ENCODE measurements around the gene DKK3. TPM values are rescaled to one million over a fixed set of nuclear protein-coding genes. Genes with fewer than 3 reads are reported as not detected.

DKK3 gene
- total and polyA plus RNA-seq, 4 donors: 3.1 to 9.9 (median 7.1) TPM

- peaks cover 2 to 6% (median 5%) of the 10 kb centered on the region in 4 donors for H3K4me1 ChIP-seq (ENCODE audit: control insufficient read depth in 4 of 4, insufficient read depth in 4 of 4, low read length in 3 of 4)
- DNase-seq (ENCODE audit: low spot score): no peak
- no peaks in the 10 kb centered on the region for H3K36me3 ChIP-seq (ENCODE audit: control insufficient read depth in 4 of 4, insufficient read depth in 3 of 4, low read depth in 1 of 4, low read length in 3 of 4)
- no peak for TF ChIP-seq GABPA (IDR thresholded peaks at IDR 0.05 in 1 of 2, conservative IDR thresholded peaks at IDR 0.05 in 1 of 2)
- no peak for TF ChIP-seq JUND (IDR thresholded peaks at IDR 0.05)
- TF ChIP-seq EGR1 (IDR thresholded peaks at IDR 0.05; ENCODE audit: low read depth in 2 of 2): no peak
- no peak for TF ChIP-seq HNF4A (conservative IDR thresholded peaks at IDR 0.05)
- TF ChIP-seq TAF1 (conservative IDR thresholded peaks at IDR 0.05): no peak
- no peak for TF ChIP-seq NR2F2 (IDR thresholded peaks at IDR 0.05)
- no peak for TF ChIP-seq HNF4G (IDR thresholded peaks at IDR 0.05)
- no peak for TF ChIP-seq SP1 (IDR thresholded peaks at IDR 0.05)
- TF ChIP-seq, protein P1, sequence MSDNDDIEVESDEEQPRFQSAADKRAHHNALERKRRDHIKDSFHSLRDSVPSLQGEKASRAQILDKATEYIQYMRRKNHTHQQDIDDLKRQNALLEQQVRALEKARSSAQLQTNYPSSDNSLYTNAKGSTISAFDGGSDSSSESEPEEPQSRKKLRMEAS (IDR thresholded peaks at IDR 0.05): no peak
- TF ChIP-seq YY1 (IDR thresholded peaks at IDR 0.05): no peak
- no peak for TF ChIP-seq RXRA (IDR thresholded peaks at IDR 0.05)
- no peak for TF ChIP-seq ATF3 (IDR thresholded peaks at IDR 0.05)
- TF ChIP-seq, protein P2, sequence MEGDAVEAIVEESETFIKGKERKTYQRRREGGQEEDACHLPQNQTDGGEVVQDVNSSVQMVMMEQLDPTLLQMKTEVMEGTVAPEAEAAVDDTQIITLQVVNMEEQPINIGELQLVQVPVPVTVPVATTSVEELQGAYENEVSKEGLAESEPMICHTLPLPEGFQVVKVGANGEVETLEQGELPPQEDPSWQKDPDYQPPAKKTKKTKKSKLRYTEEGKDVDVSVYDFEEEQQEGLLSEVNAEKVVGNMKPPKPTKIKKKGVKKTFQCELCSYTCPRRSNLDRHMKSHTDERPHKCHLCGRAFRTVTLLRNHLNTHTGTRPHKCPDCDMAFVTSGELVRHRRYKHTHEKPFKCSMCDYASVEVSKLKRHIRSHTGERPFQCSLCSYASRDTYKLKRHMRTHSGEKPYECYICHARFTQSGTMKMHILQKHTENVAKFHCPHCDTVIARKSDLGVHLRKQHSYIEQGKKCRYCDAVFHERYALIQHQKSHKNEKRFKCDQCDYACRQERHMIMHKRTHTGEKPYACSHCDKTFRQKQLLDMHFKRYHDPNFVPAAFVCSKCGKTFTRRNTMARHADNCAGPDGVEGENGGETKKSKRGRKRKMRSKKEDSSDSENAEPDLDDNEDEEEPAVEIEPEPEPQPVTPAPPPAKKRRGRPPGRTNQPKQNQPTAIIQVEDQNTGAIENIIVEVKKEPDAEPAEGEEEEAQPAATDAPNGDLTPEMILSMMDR (IDR thresholded peaks at IDR 0.05; ENCODE audit: low read depth, low read length, missing input control): no peak
- no peak overlapping the region for H3K9ac ChIP-seq (ENCODE audit: low read depth in 1 of 2, low read length in 2 of 2)
- H3K27ac ChIP-seq (ENCODE audit: low read depth in 1 of 2, low read length in 2 of 2): no peak overlapping the region
- no peaks in the 10 kb centered on the region for H3K27me3 ChIP-seq (ENCODE audit: control insufficient read depth in 4 of 4, insufficient read depth in 4 of 4, low read length in 3 of 4)
- 97% methylated on average over 6 of the region's 6 CpGs for WGBS
- H3K9me3 ChIP-seq (ENCODE audit: control insufficient read depth in 4 of 4, low read length in 3 of 4): no peaks in the 10 kb centered on the region
- H3K4me3 ChIP-seq (ENCODE audit: low read depth in 1 of 3, low read length in 3 of 3): no peak overlapping the region
Observed at GRCh38 chr11:11981840-11982239, 26.6 kb downstream of the DKK3 start.

DNA sequence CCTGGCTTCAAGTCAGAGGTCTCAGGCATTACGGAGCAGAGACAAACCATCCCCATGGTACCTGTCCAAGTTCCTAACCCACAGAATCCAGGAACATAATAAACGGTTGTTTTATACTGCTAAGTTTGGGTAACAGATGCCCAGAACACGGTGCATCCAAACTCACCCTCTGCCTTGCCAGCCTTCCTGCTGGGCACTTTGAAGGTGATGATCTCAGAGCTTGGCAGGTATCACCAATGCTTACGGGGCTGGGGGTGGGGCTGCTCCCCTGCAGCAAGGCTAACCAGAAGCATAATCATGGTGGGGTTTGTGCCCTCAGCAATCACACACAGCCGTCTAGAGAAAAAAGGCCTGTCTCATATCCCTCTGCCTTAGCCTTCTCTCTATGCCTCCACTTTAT is 27.1 kb downstream of the DKK3 start:
- 93% methylated on average over 5 of the region's 5 CpGs for WGBS
- H3K4me3 ChIP-seq (ENCODE audit: low read depth in 1 of 3, low read length in 3 of 3): no peak overlapping the region
- no peaks in the 10 kb centered on the region for H3K9me3 ChIP-seq (ENCODE audit: control insufficient read depth in 4 of 4, low read length in 3 of 4)
- H3K27me3 ChIP-seq (ENCODE audit: control insufficient read depth in 4 of 4, insufficient read depth in 4 of 4, low read length in 3 of 4): no peaks in the 10 kb centered on the region
- TF ChIP-seq EGR1 (IDR thresholded peaks at IDR 0.05; ENCODE audit: low read depth in 2 of 2) (no peak), RAD21 (IDR thresholded peaks at IDR 0.05) (no peak), FOXA1 (IDR thresholded peaks at IDR 0.05) (no peak), RXRA (IDR thresholded peaks at IDR 0.05) (no peak), SP1 (IDR thresholded peaks at IDR 0.05) (no peak), HNF4G (IDR thresholded peaks at IDR 0.05) (no peak), YY1 (IDR thresholded peaks at IDR 0.05) (no peak)
- TF ChIP-seq, protein P1 (IDR thresholded peaks at IDR 0.05): no peak
- TF ChIP-seq, protein P2 (IDR thresholded peaks at IDR 0.05; ENCODE audit: low read depth, low read length, missing input control): no peak
- TF ChIP-seq, protein P3, sequence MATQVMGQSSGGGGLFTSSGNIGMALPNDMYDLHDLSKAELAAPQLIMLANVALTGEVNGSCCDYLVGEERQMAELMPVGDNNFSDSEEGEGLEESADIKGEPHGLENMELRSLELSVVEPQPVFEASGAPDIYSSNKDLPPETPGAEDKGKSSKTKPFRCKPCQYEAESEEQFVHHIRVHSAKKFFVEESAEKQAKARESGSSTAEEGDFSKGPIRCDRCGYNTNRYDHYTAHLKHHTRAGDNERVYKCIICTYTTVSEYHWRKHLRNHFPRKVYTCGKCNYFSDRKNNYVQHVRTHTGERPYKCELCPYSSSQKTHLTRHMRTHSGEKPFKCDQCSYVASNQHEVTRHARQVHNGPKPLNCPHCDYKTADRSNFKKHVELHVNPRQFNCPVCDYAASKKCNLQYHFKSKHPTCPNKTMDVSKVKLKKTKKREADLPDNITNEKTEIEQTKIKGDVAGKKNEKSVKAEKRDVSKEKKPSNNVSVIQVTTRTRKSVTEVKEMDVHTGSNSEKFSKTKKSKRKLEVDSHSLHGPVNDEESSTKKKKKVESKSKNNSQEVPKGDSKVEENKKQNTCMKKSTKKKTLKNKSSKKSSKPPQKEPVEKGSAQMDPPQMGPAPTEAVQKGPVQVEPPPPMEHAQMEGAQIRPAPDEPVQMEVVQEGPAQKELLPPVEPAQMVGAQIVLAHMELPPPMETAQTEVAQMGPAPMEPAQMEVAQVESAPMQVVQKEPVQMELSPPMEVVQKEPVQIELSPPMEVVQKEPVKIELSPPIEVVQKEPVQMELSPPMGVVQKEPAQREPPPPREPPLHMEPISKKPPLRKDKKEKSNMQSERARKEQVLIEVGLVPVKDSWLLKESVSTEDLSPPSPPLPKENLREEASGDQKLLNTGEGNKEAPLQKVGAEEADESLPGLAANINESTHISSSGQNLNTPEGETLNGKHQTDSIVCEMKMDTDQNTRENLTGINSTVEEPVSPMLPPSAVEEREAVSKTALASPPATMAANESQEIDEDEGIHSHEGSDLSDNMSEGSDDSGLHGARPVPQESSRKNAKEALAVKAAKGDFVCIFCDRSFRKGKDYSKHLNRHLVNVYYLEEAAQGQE (IDR thresholded peaks at IDR 0.05): no peak
- no peak for DNase-seq (ENCODE audit: low spot score)
- no peaks in the 10 kb centered on the region for H3K36me3 ChIP-seq (ENCODE audit: control insufficient read depth in 4 of 4, insufficient read depth in 3 of 4, low read depth in 1 of 4, low read length in 3 of 4)
- H3K27ac ChIP-seq (ENCODE audit: low read depth in 1 of 2, low read length in 2 of 2): no peak overlapping the region
- no peak overlapping the region for H3K9ac ChIP-seq (ENCODE audit: low read depth in 1 of 2, low read length in 2 of 2)
- peaks cover 7 to 11% (median 10%) of the 10 kb centered on the region in 4 donors for H3K4me1 ChIP-seq (ENCODE audit: control insufficient read depth in 4 of 4, insufficient read depth in 4 of 4, low read length in 3 of 4)
